Endothelial cell of hepatic sinusoid (primary cell): ENCODE data around the gene GULP1.
"Not testable (repeated sequence)": the region's sequence is repeated elsewhere in the genome, so short reads cannot be mapped to it uniquely, and the experiment has no call there.

Source experiments
- in situ Hi-C: cut with HindIII; loops from 2 replicates; pipeline ENCODE4 v1.10.0; 2017; ENCODE audit warnings: low sequenced_read_pairs

Gene GULP1

GRCh38 chr2:188291617-188292347, at the start of gene GULP1:
GULP1 (plus strand) TSS chr2:188291874; CDS start chr2:188477703, 185,829 bp downstream.
- in situ Hi-C loops: no loop called here

- in situ Hi-C loops: no loop called here
Measured at GRCh38 chr2:188243381-188243780, 48.3 kb upstream of the GULP1 start.

- in situ Hi-C loops: no loop called here
Measured at GRCh38 chr2:188244383-188244782, 47.3 kb upstream of the GULP1 start.

- in situ Hi-C loops: no loop called here
Measured at GRCh38 chr2:188245230-188245629, 46.4 kb upstream of the GULP1 start.

GRCh38 chr2:188248513-188248912, 43.2 kb upstream of the GULP1 start:
- in situ Hi-C loops: no loop called here

- in situ Hi-C loops: no loop called here
Measured at GRCh38 chr2:188251034-188251433, 40.6 kb upstream of the GULP1 start.

GRCh38 chr2:188256420-188256819, 35.3 kb upstream of the GULP1 start:
- in situ Hi-C loops: no loop called here

GRCh38 chr2:188265315-188265714, 26.4 kb upstream of the GULP1 start:
- in situ Hi-C loops: no loop called here

- in situ Hi-C loops: no loop called here
Measured at GRCh38 chr2:188267776-188268175, 23.9 kb upstream of the GULP1 start.

- in situ Hi-C loops: no loop called here
Measured at GRCh38 chr2:188269004-188269403, 22.7 kb upstream of the GULP1 start.

- in situ Hi-C loops: no loop called here
Measured at GRCh38 chr2:188272121-188272520, 19.6 kb upstream of the GULP1 start.

- in situ Hi-C loops: no loop called here
Measured at GRCh38 chr2:188274274-188274673, 17.4 kb upstream of the GULP1 start.

- in situ Hi-C loops: no loop called here
Measured at GRCh38 chr2:188276255-188276654, 15.4 kb upstream of the GULP1 start.

- in situ Hi-C loops: no loop called here
Measured at GRCh38 chr2:188277786-188278185, 13.9 kb upstream of the GULP1 start.

GRCh38 chr2:188278388-188279092, 13.1 kb upstream of the GULP1 start:
- in situ Hi-C loops: no loop called here

GRCh38 chr2:188279093-188279445, 12.6 kb upstream of the GULP1 start:
- in situ Hi-C loops: no loop called here

GRCh38 chr2:188280811-188281222, 10.9 kb upstream of the GULP1 start:
- in situ Hi-C loops: no loop called here

GRCh38 chr2:188282907-188283306, 8.8 kb upstream of the GULP1 start:
- in situ Hi-C loops: no loop called here

- in situ Hi-C loops: not testable (repeated sequence)
Measured at GRCh38 chr2:188284251-188284650, 7.4 kb upstream of the GULP1 start.

GRCh38 chr2:188285049-188285448, 6.6 kb upstream of the GULP1 start:
- in situ Hi-C loops: no loop called here

- in situ Hi-C loops: no loop called here
Measured at GRCh38 chr2:188285774-188286173, 5.9 kb upstream of the GULP1 start.

- in situ Hi-C loops: no loop called here
Measured at GRCh38 chr2:188291142-188291616, 495 bp upstream of the GULP1 start.
